Measurements from ENCODE around the gene S100A2. TPM values are rescaled to one million over a fixed set of nuclear protein-coding genes. Genes with fewer than 3 reads are reported as not detected.

S100A2 gene
- total RNA-seq, 1 donor from 2014 or later: 3.8 TPM

DNA sequence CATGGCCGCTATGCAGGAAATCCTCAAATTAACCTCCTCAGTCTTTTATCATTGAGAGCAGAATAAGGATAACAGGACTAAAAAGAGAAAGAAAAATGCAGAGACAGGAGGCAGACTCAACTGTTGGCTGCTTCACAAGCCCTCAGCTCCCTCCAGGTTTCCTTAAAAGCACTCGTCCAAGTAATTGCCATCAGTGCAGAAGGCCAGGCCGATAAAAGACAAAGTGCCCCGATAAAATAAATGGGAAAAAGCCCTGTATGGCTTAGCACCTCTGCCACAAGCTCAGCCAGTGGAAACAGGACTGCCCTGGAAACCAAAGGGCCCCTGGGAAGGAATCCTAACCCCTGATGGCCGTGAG lies 38.0 kb downstream of the S100A2 start:
- Mint-ChIP-seq H3K4me3 (ENCODE audit: unreplicated experiment) (no peak overlapping the region), H3K9me3 (ENCODE audit: unreplicated experiment) (no peaks in the 10 kb centered on the region), H3K4me1 (ENCODE audit: low read depth, unreplicated experiment) (peaks cover 20% of the 10 kb centered on the region), H3K27ac (ENCODE audit: unreplicated experiment) (no peak overlapping the region), H3K27me3 (ENCODE audit: low read depth, unreplicated experiment) (no peaks in the 10 kb centered on the region), H3K36me3 (ENCODE audit: low read depth, unreplicated experiment) (no peaks in the 10 kb centered on the region)
- Histone ChIP-seq H3K4me1 (ENCODE audit: insufficient read depth, low read length) (peaks cover 4% of the 10 kb centered on the region), H3K27ac (ENCODE audit: low read depth, low read length) (no peak overlapping the region), H3K9ac (ENCODE audit: low read length) (no peak overlapping the region), H3K27me3 (ENCODE audit: insufficient read depth, low read length) (no peaks in the 10 kb centered on the region), H3K9me3 (ENCODE audit: insufficient read depth, low read depth, low read length) (no peaks in the 10 kb centered on the region), H2AFZ (ENCODE audit: low read depth, low read length) (no peak overlapping the region), H3K4me3 (ENCODE audit: insufficient read depth, low read depth, low read length) (no peak overlapping the region), H4K20me1 (ENCODE audit: insufficient read depth, low read length) (no peaks in the 10 kb centered on the region), H3K36me3 (ENCODE audit: insufficient read depth, low read length) (no peaks in the 10 kb centered on the region), H3K4me2 (ENCODE audit: low read length) (no peak overlapping the region), H3K79me2 (ENCODE audit: insufficient read depth, low read length) (no peaks in the 10 kb centered on the region)
- no peak for DNase-seq (ENCODE audit: low read depth)
- no peak for TF ChIP-seq EZH2 (IDR thresholded peaks at IDR 0.05; ENCODE audit: insufficient read depth, low read length)
- TF ChIP-seq, protein P1, sequence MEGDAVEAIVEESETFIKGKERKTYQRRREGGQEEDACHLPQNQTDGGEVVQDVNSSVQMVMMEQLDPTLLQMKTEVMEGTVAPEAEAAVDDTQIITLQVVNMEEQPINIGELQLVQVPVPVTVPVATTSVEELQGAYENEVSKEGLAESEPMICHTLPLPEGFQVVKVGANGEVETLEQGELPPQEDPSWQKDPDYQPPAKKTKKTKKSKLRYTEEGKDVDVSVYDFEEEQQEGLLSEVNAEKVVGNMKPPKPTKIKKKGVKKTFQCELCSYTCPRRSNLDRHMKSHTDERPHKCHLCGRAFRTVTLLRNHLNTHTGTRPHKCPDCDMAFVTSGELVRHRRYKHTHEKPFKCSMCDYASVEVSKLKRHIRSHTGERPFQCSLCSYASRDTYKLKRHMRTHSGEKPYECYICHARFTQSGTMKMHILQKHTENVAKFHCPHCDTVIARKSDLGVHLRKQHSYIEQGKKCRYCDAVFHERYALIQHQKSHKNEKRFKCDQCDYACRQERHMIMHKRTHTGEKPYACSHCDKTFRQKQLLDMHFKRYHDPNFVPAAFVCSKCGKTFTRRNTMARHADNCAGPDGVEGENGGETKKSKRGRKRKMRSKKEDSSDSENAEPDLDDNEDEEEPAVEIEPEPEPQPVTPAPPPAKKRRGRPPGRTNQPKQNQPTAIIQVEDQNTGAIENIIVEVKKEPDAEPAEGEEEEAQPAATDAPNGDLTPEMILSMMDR (IDR thresholded peaks at IDR 0.05; ENCODE audit: insufficient read depth, low read depth, low read length): no peak
- FAIRE-seq: no peak

DNA sequence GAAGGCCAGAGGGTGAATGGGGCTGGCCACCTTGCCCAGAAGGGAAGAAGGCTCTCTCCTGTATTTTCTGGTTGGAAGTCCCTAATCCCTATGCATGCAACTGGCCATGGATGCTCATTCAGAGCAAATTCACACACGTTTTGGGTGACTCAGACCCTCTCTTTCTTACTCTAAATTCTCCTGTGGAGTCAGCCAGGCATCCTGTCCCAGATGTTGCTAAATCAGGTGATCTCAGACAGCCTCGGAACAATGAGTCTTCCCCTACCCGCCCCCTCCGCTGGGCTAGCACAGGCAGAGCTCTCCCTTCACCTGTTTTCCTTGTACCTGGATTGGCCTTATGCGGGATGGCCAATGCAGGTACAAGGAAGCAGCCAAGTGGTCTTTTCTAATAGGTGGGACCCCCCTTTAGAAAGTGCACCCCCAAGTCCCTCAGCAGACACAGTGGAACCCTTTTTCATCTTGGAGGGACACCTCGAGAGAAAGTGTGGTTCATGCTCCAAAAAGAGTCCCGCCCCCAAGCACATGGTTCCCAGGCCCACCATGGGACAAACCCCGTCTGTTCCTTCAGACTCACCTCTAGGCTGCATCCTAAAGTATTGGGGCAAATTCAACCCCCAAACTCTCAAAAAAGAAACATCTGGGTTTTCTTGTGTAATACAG lies 38.5 kb downstream of the S100A2 start:
- Mint-ChIP-seq H3K27ac (ENCODE audit: unreplicated experiment) (no peak overlapping the region), H3K4me3 (ENCODE audit: unreplicated experiment) (no peak overlapping the region), H3K27me3 (ENCODE audit: low read depth, unreplicated experiment) (no peaks in the 10 kb centered on the region), H3K4me1 (ENCODE audit: low read depth, unreplicated experiment) (peaks cover 15% of the 10 kb centered on the region), H3K9me3 (ENCODE audit: unreplicated experiment) (no peaks in the 10 kb centered on the region), H3K36me3 (ENCODE audit: low read depth, unreplicated experiment) (no peaks in the 10 kb centered on the region)
- Histone ChIP-seq H3K27ac (ENCODE audit: low read depth, low read length) (no peak overlapping the region), H3K4me1 (ENCODE audit: insufficient read depth, low read length) (no peaks in the 10 kb centered on the region), H4K20me1 (ENCODE audit: insufficient read depth, low read length) (no peaks in the 10 kb centered on the region), H3K9ac (ENCODE audit: low read length) (no peak overlapping the region), H3K79me2 (ENCODE audit: insufficient read depth, low read length) (no peaks in the 10 kb centered on the region), H3K4me2 (ENCODE audit: low read length) (no peak overlapping the region), H2AFZ (ENCODE audit: low read depth, low read length) (no peak overlapping the region), H3K4me3 (ENCODE audit: insufficient read depth, low read depth, low read length) (no peak overlapping the region), H3K36me3 (ENCODE audit: insufficient read depth, low read length) (no peaks in the 10 kb centered on the region), H3K9me3 (ENCODE audit: insufficient read depth, low read depth, low read length) (no peaks in the 10 kb centered on the region), H3K27me3 (ENCODE audit: insufficient read depth, low read length) (no peaks in the 10 kb centered on the region)
- no peak for FAIRE-seq
- TF ChIP-seq, protein P1 (IDR thresholded peaks at IDR 0.05; ENCODE audit: insufficient read depth, low read depth, low read length): no peak
- TF ChIP-seq EZH2 (IDR thresholded peaks at IDR 0.05; ENCODE audit: insufficient read depth, low read length): no peak
- DNase-seq (ENCODE audit: low read depth): no peak

DNA sequence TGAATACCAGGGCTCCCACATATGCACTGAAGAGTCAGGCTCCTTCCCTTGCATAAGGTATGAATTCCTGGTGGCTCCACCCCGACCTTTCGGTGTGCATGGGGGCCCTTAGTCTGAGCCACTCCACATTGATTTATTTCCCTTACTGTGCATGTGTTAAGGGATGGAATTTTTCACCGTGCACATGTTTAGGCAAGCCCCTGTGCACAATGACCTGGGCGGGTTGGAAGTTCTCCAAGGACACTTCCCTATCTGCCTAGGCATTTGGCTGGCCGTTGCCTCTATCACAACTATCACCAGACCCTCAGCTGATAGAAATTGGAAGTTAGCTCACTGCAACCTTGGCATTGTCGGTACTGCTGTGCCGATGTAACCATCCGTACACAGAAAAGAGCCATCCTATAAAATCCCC lies 39.5 kb downstream of the S100A2 start:
- H3K9me3 ChIP-seq (ENCODE audit: insufficient read depth, low read depth, low read length): no peaks in the 10 kb centered on the region
- TF ChIP-seq EZH2 (IDR thresholded peaks at IDR 0.05; ENCODE audit: insufficient read depth, low read length): no peak
- TF ChIP-seq, protein P1 (IDR thresholded peaks at IDR 0.05; ENCODE audit: insufficient read depth, low read depth, low read length): no peak
- no peaks in the 10 kb centered on the region for H3K79me2 ChIP-seq (ENCODE audit: insufficient read depth, low read length)
- H3K4me3 Mint-ChIP-seq (ENCODE audit: unreplicated experiment): no peak overlapping the region
- H3K4me1 Mint-ChIP-seq (ENCODE audit: low read depth, unreplicated experiment): peaks cover 14% of the 10 kb centered on the region
- no peaks in the 10 kb centered on the region for H4K20me1 ChIP-seq (ENCODE audit: insufficient read depth, low read length)
- H3K4me3 ChIP-seq (ENCODE audit: insufficient read depth, low read depth, low read length): no peak overlapping the region
- no peak overlapping the region for H3K9ac ChIP-seq (ENCODE audit: low read length)
- H3K9me3 Mint-ChIP-seq (ENCODE audit: unreplicated experiment): no peaks in the 10 kb centered on the region
- no peaks in the 10 kb centered on the region for H3K4me1 ChIP-seq (ENCODE audit: insufficient read depth, low read length)
- H2AFZ ChIP-seq (ENCODE audit: low read depth, low read length): no peak overlapping the region
- no peak overlapping the region for H3K4me2 ChIP-seq (ENCODE audit: low read length)
- H3K27ac Mint-ChIP-seq (ENCODE audit: unreplicated experiment): no peak overlapping the region
- DNase-seq (ENCODE audit: low read depth): no peak
- no peaks in the 10 kb centered on the region for H3K27me3 Mint-ChIP-seq (ENCODE audit: low read depth, unreplicated experiment)
- H3K36me3 Mint-ChIP-seq (ENCODE audit: low read depth, unreplicated experiment): no peaks in the 10 kb centered on the region
- H3K36me3 ChIP-seq (ENCODE audit: insufficient read depth, low read length): no peaks in the 10 kb centered on the region
- no peak overlapping the region for H3K27ac ChIP-seq (ENCODE audit: low read depth, low read length)
- no peak for FAIRE-seq
- no peaks in the 10 kb centered on the region for H3K27me3 ChIP-seq (ENCODE audit: insufficient read depth, low read length)

All from astrocyte (in vitro differentiated cells and primary cell).